Testis (tissue), 3 donors: ENCODE results near the gene CHRNA5. TPM values are rescaled to one million over a fixed set of nuclear protein-coding genes. Genes with fewer than 3 reads are reported as not detected.

Experiments used
- DNase-seq: peaks from one replicate; pipeline ENCODE4 v3.0.0-alpha.2; 2019
- H3K27ac ChIP-seq, 2 donors: fragments of 200-600 bp; sonication (generic); one replicate each; pipeline ENCODE4 v1.5.1; 2019
- H3K27me3 ChIP-seq: fragments of 200-600 bp; sonication (generic); one replicate; pipeline ENCODE4 v1.5.1; 2019
- H3K36me3 ChIP-seq: fragments of 200-600 bp; sonication (generic); one replicate; pipeline ENCODE4 v1.5.1; 2017; ENCODE audit warnings: low read depth; ENCODE audit errors: missing control alignments
- H3K4me1 ChIP-seq: fragments of 200-600 bp; sonication (generic); one replicate; pipeline ENCODE4 v1.5.1; 2019
- H3K4me3 ChIP-seq, 2 donors: fragments of 200-600 bp; sonication (generic); one replicate each; pipeline ENCODE4 v1.5.1; 2017 to 2019
- H3K9me3 ChIP-seq: fragments of 200-600 bp; sonication (generic); one replicate; pipeline ENCODE4 v1.5.1; 2017
- CTCF ChIP-seq, 3 experiments: fragments of 450-650 bp in 2 of 3; fragments of 200-600 bp in 1 of 3; sonication (generic) in 1 of 3; IDR thresholded peaks; one replicate each; pipeline ENCODE4 v1.5.1; 2016 to 2019; ENCODE audit warnings: antibody characterized with exemption in 3 of 3, mild to moderate bottlenecking in 2 of 3, moderate library complexity in 1 of 3
- POLR2A ChIP-seq: fragments of 450-650 bp; IDR thresholded peaks from one replicate; pipeline ENCODE4 v1.6.1; 2017; ENCODE audit warnings: antibody characterized with exemption, mild to moderate bottlenecking, moderate library complexity
- WGBS, 2 donors: methylation state at CpG; one replicate each; pipeline ENCODE4 v1.1.5; 2018; 5-methylcytosine and 5-hydroxymethylcytosine counted together
- intact Hi-C: fragments of 100-400 bp; cut with DNase I; formaldehyde crosslinking; loops from one replicate; pipeline ENCODE4 v1.15.1; 2023; ENCODE audit warnings: low total_unique reads
- polyA plus RNA-seq: library from polyadenylated mRNA; stranded (reverse); fragments of 350-450 nt; fragmentation: Illumina TruSeq; extraction: RNeasy Lipid Tissue Mini Kit (QIAGEN cat#74804); gene quantifications from one replicate; pipeline ENCODE4 v1.2.3, GENCODE V29; 2014; ENCODE audit warnings: low read depth, low replicate concordance; ENCODE audit not compliant: insufficient read depth
- total RNA-seq, 2 donors: library from RNA; depleted of rRNA; stranded (reverse); fragments of >200 nt; gene quantifications; one replicate each; pipeline ENCODE4 v1.2.3, GENCODE V29; 2016

The CHRNA5 gene
- total and polyA plus RNA-seq, 3 donors from 2014 or later = 3.5 to 4.4 (median 3.7) TPM

- DNase-seq = no peak
- Histone ChIP-seq H3K27ac (no peak overlapping the region), H3K27me3 (no peaks in the 10 kb centered on the region), H3K36me3 (no peaks in the 10 kb centered on the region), H3K4me1 (no peaks in the 10 kb centered on the region), H3K4me3 (no peak overlapping the region), H3K9me3 (no peaks in the 10 kb centered on the region)
- intact Hi-C loops = no loop called here
- TF ChIP-seq CTCF (IDR thresholded peaks at IDR 0.05) = no peak
- no peak for TF ChIP-seq POLR2A
- 86% methylated on average over 3 of the region's 3 CpGs for WGBS, 2 donors
These were observed 33.0 kb downstream of the CHRNA5 start for GRCh38 chr15:78598348-78598747.

- Histone ChIP-seq H3K27ac (no peak overlapping the region), H3K27me3 (no peaks in the 10 kb centered on the region), H3K4me3 (no peak overlapping the region), H3K36me3 (no peaks in the 10 kb centered on the region), H3K9me3 (no peaks in the 10 kb centered on the region), H3K4me1 (no peaks in the 10 kb centered on the region)
- intact Hi-C loops = no loop called here
- DNase-seq = no peak
- TF ChIP-seq POLR2A = no peak
- TF ChIP-seq CTCF (IDR thresholded peaks at IDR 0.05) = no peak
These were observed 33.9 kb downstream of the CHRNA5 start for GRCh38 chr15:78599189-78599588.

GRCh38 chr15:78603467-78603866 is 38.1 kb downstream of the CHRNA5 start:
- no peak overlapping the region for H3K4me3 ChIP-seq
- WGBS, 2 donors = 68 to 81% methylated on average over 3 of the region's 3 CpGs
- H3K27me3 ChIP-seq = no peaks in the 10 kb centered on the region
- TF ChIP-seq CTCF (IDR thresholded peaks at IDR 0.05) = no peak
- no peak for TF ChIP-seq POLR2A
- H3K9me3 ChIP-seq = no peaks in the 10 kb centered on the region
- H3K36me3 ChIP-seq = no peaks in the 10 kb centered on the region
- no peak for DNase-seq
- intact Hi-C loops = no loop called here
- H3K4me1 ChIP-seq = no peaks in the 10 kb centered on the region
- no peak overlapping the region for H3K27ac ChIP-seq

GRCh38 chr15:78604420-78604819 is 39.1 kb downstream of the CHRNA5 start:
- TF ChIP-seq CTCF (IDR thresholded peaks at IDR 0.05) (no peak), POLR2A (no peak)
- DNase-seq = no peak

GRCh38 chr15:78605201-78605600 is 39.9 kb downstream of the CHRNA5 start:
- intact Hi-C loops = no loop called here
- WGBS, 2 donors = 89 to 91% methylated on average over 5 of the region's 5 CpGs
- no peak for DNase-seq

More at GRCh38 chr15:78604420-78604819, 39.1 kb downstream of the CHRNA5 start:
- no peaks in the 10 kb centered on the region for H3K9me3 ChIP-seq
- no peaks in the 10 kb centered on the region for H3K36me3 ChIP-seq
- no peaks in the 10 kb centered on the region for H3K27me3 ChIP-seq
- H3K4me1 ChIP-seq = no peaks in the 10 kb centered on the region
- intact Hi-C loops = no loop called here
- H3K4me3 ChIP-seq = no peak overlapping the region
- 94 to 100% methylated on average over 2 of the region's 2 CpGs for WGBS, 2 donors
- H3K27ac ChIP-seq = no peak overlapping the region

More at GRCh38 chr15:78605201-78605600, 39.9 kb downstream of the CHRNA5 start:
- Histone ChIP-seq H3K4me1 (no peaks in the 10 kb centered on the region), H3K27me3 (no peaks in the 10 kb centered on the region), H3K27ac (no peak overlapping the region), H3K4me3 (no peak overlapping the region), H3K9me3 (no peaks in the 10 kb centered on the region), H3K36me3 (no peaks in the 10 kb centered on the region)
- TF ChIP-seq POLR2A = no peak
- no peak for TF ChIP-seq CTCF (IDR thresholded peaks at IDR 0.05)
